GM19463 (cell line): ENCODE data around the gene DPH7.
"Not testable (repeated sequence)": the region's sequence is repeated elsewhere in the genome, so short reads cannot be mapped to it uniquely, and the experiment has no call there.

Source experiments
- ATAC-seq: cut with Tn5 transposase; IDR thresholded peaks from one replicate; pipeline ENCODE4 v1.9.1; 2021; ENCODE audit warnings: mild to moderate bottlenecking, moderate library complexity; ENCODE audit not compliant: unreplicated experiment

The DPH7 gene

GRCh38 chr9:137606734-137607138 lies 28.0 kb upstream of the DPH7 start:
- no peak for ATAC-seq

- peak; percentile 11 for ATAC-seq
These were observed 27.4 kb upstream of the DPH7 start for GRCh38 chr9:137606005-137606621.

- ATAC-seq: peak; percentile 81
These were observed 26.6 kb upstream of the DPH7 start, which contains the start of gene ARRDC1 for GRCh38 chr9:137605121-137606004. Gene ARRDC1 (plus strand): TSS chr9:137605686. CDS start chr9:137605718, 32 bp downstream.

GRCh38 chr9:137604345-137605086 lies 25.8 kb upstream of the DPH7 start:
- no peak for ATAC-seq

- no peak for ATAC-seq
These were observed 25.2 kb upstream of the DPH7 start for GRCh38 chr9:137603879-137604278.

- ATAC-seq: no peak
These were observed 23.9 kb upstream of the DPH7 start for GRCh38 chr9:137602661-137603060.

GRCh38 chr9:137598943-137599342 lies 20.2 kb upstream of the DPH7 start:
- ATAC-seq: no peak

- not testable (repeated sequence) for ATAC-seq
These were observed 17.9 kb upstream of the DPH7 start for GRCh38 chr9:137596577-137596976.

- no peak for ATAC-seq
These were observed 14.5 kb upstream of the DPH7 start for GRCh38 chr9:137593176-137593575.

GRCh38 chr9:137592767-137593166 lies 14.0 kb upstream of the DPH7 start:
- ATAC-seq: no peak

- ATAC-seq: peak; percentile 89
These were observed 12.0 kb upstream of the DPH7 start, which contains the start of gene ZMYND19 for GRCh38 chr9:137590469-137591383. Gene ZMYND19 (minus strand): TSS chr9:137590512. CDS start chr9:137590263, 249 bp downstream.

- peak; percentile 20 for ATAC-seq
These were observed 11.4 kb upstream of the DPH7 start for GRCh38 chr9:137590123-137590468.

- peak; percentile 15 for ATAC-seq
These were observed 10.9 kb upstream of the DPH7 start for GRCh38 chr9:137589441-137590122.

GRCh38 chr9:137588891-137589290 lies 10.2 kb upstream of the DPH7 start:
- no peak for ATAC-seq

GRCh38 chr9:137588311-137588710 lies 9.6 kb upstream of the DPH7 start:
- no peak for ATAC-seq

- no peak for ATAC-seq
These were observed 8.1 kb upstream of the DPH7 start for GRCh38 chr9:137586854-137587253.

GRCh38 chr9:137583957-137584356 lies 5.2 kb upstream of the DPH7 start:
- no peak for ATAC-seq

- ATAC-seq: no peak
These were observed 4.6 kb upstream of the DPH7 start for GRCh38 chr9:137583347-137583746.

GRCh38 chr9:137582286-137582860 lies 3.6 kb upstream of the DPH7 start:
- ATAC-seq: no peak
